Endothelial cell (in vitro differentiated cells): ENCODE data around the gene UACA. TPM values are rescaled to one million over a fixed set of nuclear protein-coding genes. Genes with fewer than 3 reads are reported as not detected.

ENCODE experiments used
- DNase-seq: peaks from one replicate; pipeline ENCODE4 v3.0.0; 2021; ENCODE audit warnings: low spot score
- H3K27ac Mint-ChIP-seq: one replicate; pipeline ENCODE4 v1.8.0; 2021; ENCODE audit warnings: mixed read lengths, inconsistent platforms; ENCODE audit not compliant: unreplicated experiment
- H3K27me3 Mint-ChIP-seq: one replicate; pipeline ENCODE4 v1.8.0; 2021; ENCODE audit warnings: mild to moderate bottlenecking, moderate library complexity, mixed read lengths, inconsistent platforms; ENCODE audit not compliant: unreplicated experiment
- H3K36me3 Mint-ChIP-seq: one replicate; pipeline ENCODE4 v1.8.0; 2021; ENCODE audit warnings: mild to moderate bottlenecking, low read depth, mixed read lengths, inconsistent platforms; ENCODE audit not compliant: unreplicated experiment
- H3K4me1 Mint-ChIP-seq: one replicate; pipeline ENCODE4 v1.8.0; 2021; ENCODE audit warnings: mild to moderate bottlenecking, mixed read lengths, inconsistent platforms; ENCODE audit not compliant: unreplicated experiment
- H3K4me3 Mint-ChIP-seq: one replicate; pipeline ENCODE4 v1.8.0; 2021; ENCODE audit warnings: mild to moderate bottlenecking, mixed read lengths, inconsistent platforms; ENCODE audit not compliant: unreplicated experiment
- H3K9me3 Mint-ChIP-seq: one replicate; pipeline ENCODE4 v1.8.0; 2021; ENCODE audit warnings: mixed read lengths, inconsistent platforms; ENCODE audit not compliant: unreplicated experiment
- CTCF ChIP-seq: fragments of 200-600 bp; sonication (generic); IDR thresholded peaks from one replicate; pipeline ENCODE4 v1.5.0; 2021; ENCODE audit warnings: antibody characterized with exemption; ENCODE audit not compliant: unreplicated experiment
- total RNA-seq: library from RNA; stranded (reverse); fragmentation: NEBNext Ultra II Directional; extraction: Animal tissue kit (Norgen Biotek cat#: 25700); gene quantifications from one replicate; pipeline ENCODE4 v1.2.1, GENCODE V29; 2021; ENCODE audit not compliant: unreplicated experiment

UACA gene
- total RNA-seq, 1 donor from 2014 or later, result 34.2 TPM

GRCh38 chr15:70714565-70714964 is 48.8 kb downstream of the UACA start:
- no peak for DNase-seq
- peaks cover 1% of the 10 kb centered on the region for H3K36me3 Mint-ChIP-seq
- no peak for TF ChIP-seq CTCF
- no peaks in the 10 kb centered on the region for H3K9me3 Mint-ChIP-seq
- peaks cover 28% of the 10 kb centered on the region for H3K4me1 Mint-ChIP-seq
- no peaks in the 10 kb centered on the region for H3K27me3 Mint-ChIP-seq
- no peak overlapping the region for H3K27ac Mint-ChIP-seq
- H3K4me3 Mint-ChIP-seq, result no peak overlapping the region

GRCh38 chr15:70714015-70714414 is 49.3 kb downstream of the UACA start:
- peaks cover 25% of the 10 kb centered on the region for H3K4me1 Mint-ChIP-seq

GRCh38 chr15:70712271-70712670 is 51.1 kb downstream of the UACA start:
- TF ChIP-seq CTCF, result no peak
- no peaks in the 10 kb centered on the region for H3K36me3 Mint-ChIP-seq
- H3K4me1 Mint-ChIP-seq, result peaks cover 24% of the 10 kb centered on the region
- no peaks in the 10 kb centered on the region for H3K9me3 Mint-ChIP-seq
- H3K27ac Mint-ChIP-seq, result no peak overlapping the region
- H3K27me3 Mint-ChIP-seq, result no peaks in the 10 kb centered on the region
- DNase-seq, result no peak
- H3K4me3 Mint-ChIP-seq, result no peak overlapping the region

More at GRCh38 chr15:70714015-70714414, 49.3 kb downstream of the UACA start:
- no peak for DNase-seq
- H3K36me3 Mint-ChIP-seq, result no peaks in the 10 kb centered on the region
- no peak overlapping the region for H3K27ac Mint-ChIP-seq
- H3K27me3 Mint-ChIP-seq, result no peaks in the 10 kb centered on the region
- no peak for TF ChIP-seq CTCF
- H3K4me3 Mint-ChIP-seq, result no peak overlapping the region
- no peaks in the 10 kb centered on the region for H3K9me3 Mint-ChIP-seq

GRCh38 chr15:70710714-70711113 is 52.6 kb downstream of the UACA start:
- Mint-ChIP-seq H3K27ac (no peak overlapping the region), H3K9me3 (no peaks in the 10 kb centered on the region), H3K36me3 (no peaks in the 10 kb centered on the region), H3K27me3 (no peaks in the 10 kb centered on the region), H3K4me1 (peaks cover 25% of the 10 kb centered on the region), H3K4me3 (no peak overlapping the region)
- no peak for TF ChIP-seq CTCF
- DNase-seq, result no peak

GRCh38 chr15:70708839-70709238 is 54.5 kb downstream of the UACA start:
- no peak for DNase-seq
- TF ChIP-seq CTCF, result no peak
- H3K4me1 Mint-ChIP-seq, result peaks cover 23% of the 10 kb centered on the region
- H3K27me3 Mint-ChIP-seq, result no peaks in the 10 kb centered on the region
- no peak overlapping the region for H3K4me3 Mint-ChIP-seq
- no peaks in the 10 kb centered on the region for H3K36me3 Mint-ChIP-seq
- no peak overlapping the region for H3K27ac Mint-ChIP-seq
- H3K9me3 Mint-ChIP-seq, result no peaks in the 10 kb centered on the region
